ENCODE measurements around the gene KIAA1755. TPM values are rescaled to one million over a fixed set of nuclear protein-coding genes. Genes with fewer than 3 reads are reported as not detected.

Gene KIAA1755
- total RNA-seq, 2 donors from 2014 or later: 0.78 to 0.99 TPM

- H3K4me1 ChIP-seq: no peaks in the 10 kb centered on the region
- H3K27me3 ChIP-seq: no peaks in the 10 kb centered on the region
- ATAC-seq: no peak
- H3K27ac ChIP-seq: no peak overlapping the region
- no peaks in the 10 kb centered on the region for H3K36me3 ChIP-seq (replicated peaks in 1 of 2; ENCODE audit: insufficient read depth in 1 of 2, low read depth in 2 of 2)
- H3K9me3 ChIP-seq: no peaks in the 10 kb centered on the region
- TF ChIP-seq POLR2A (IDR thresholded peaks at IDR 0.05): no peak
- TF ChIP-seq CTCF (IDR thresholded peaks at IDR 0.05): no peak
- DNase-seq: no peak
- 72 to 86% methylated on average over 11 to 18 of the region's 18 CpGs for WGBS, 2 donors
- intact Hi-C loops (cut with DNase I): no loop called here
- no peak overlapping the region for H3K4me3 ChIP-seq
Observed at GRCh38 chr20:38212806-38213606, 47.5 kb downstream of the KIAA1755 start.

GRCh38 chr20:38211200-38212097 lies 49.1 kb downstream of the KIAA1755 start:
- no peaks in the 10 kb centered on the region for H3K9me3 ChIP-seq
- no peak for DNase-seq
- TF ChIP-seq CTCF (IDR thresholded peaks at IDR 0.05): no peak
- no peak for TF ChIP-seq POLR2A (IDR thresholded peaks at IDR 0.05)
- WGBS, 2 donors: 76 to 80% methylated on average over 7 to 9 of the region's 9 CpGs
- no peaks in the 10 kb centered on the region for H3K36me3 ChIP-seq (replicated peaks in 1 of 2; ENCODE audit: insufficient read depth in 1 of 2, low read depth in 2 of 2)
- H3K27ac ChIP-seq: no peak overlapping the region
- intact Hi-C loops (cut with DNase I): no loop called here
- H3K4me1 ChIP-seq: no peaks in the 10 kb centered on the region
- H3K27me3 ChIP-seq: no peaks in the 10 kb centered on the region
- no peak for ATAC-seq
- H3K4me3 ChIP-seq: no peak overlapping the region

DNA sequence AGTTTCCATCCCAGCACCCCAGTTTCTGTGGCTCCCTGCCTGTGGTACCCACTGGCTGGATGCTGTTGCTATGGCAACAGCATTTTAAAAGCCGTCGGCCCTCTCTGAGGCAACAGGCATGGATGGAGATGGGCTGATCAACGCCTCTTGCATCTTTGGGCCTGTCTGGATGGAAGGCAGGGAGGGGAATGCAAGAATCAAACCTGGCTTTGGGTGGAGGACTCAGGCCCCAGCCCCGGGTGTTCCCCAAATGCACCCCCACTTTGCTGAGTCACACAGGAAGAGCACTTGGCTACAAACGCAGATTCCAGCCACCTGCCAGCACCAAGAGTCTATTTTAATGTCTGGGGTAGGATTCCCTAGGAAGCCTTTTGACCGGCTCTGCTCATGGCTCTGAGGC lies 49.8 kb downstream of the KIAA1755 start:
- ATAC-seq (no peak), DNase-seq (no peak)
- no peak overlapping the region for H3K27ac ChIP-seq
- no peaks in the 10 kb centered on the region for H3K27me3 ChIP-seq
- H3K4me3 ChIP-seq: no peak overlapping the region
- no peaks in the 10 kb centered on the region for H3K9me3 ChIP-seq
- no peaks in the 10 kb centered on the region for H3K36me3 ChIP-seq (replicated peaks in 1 of 2; ENCODE audit: insufficient read depth in 1 of 2, low read depth in 2 of 2)
- WGBS, 2 donors: 39 to 65% methylated on average over 5 to 6 of the region's 6 CpGs
- no peaks in the 10 kb centered on the region for H3K4me1 ChIP-seq
- TF ChIP-seq POLR2A (IDR thresholded peaks at IDR 0.05): no peak
- intact Hi-C loops (cut with DNase I): no loop called here

DNA sequence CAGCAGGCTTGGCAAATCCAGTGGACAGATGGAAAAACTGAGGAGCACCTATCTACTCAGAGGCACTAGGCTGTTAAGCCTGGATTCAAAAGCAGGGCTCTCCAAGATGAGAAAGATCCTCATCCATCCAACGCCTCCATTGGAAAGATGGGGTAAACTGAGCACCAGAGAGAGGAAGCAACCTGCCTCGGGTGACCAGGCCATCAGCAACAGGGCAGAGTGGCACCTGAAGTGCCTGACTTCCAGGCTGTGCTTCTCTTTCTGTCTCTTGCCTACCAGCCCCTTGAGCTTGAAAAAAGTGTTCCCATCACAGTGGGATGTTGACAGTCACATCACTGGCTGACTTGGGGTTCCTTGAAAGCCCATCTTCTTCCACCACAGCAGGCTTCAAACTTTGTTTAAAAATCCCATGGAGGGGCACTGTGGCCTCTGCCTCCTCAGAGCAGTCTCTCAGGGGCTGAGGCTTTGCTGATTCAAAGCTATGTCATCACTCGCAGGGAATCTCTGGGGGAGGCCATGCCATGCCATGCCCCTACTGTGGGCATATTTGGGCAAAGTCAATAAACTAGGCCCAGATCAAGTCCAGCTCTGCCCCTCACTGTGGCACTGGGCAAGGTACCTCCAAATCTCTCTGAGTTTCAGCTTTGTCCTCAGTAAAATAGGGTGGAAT lies 50.7 kb downstream of the KIAA1755 start:
- Histone ChIP-seq H3K4me3 (no peak overlapping the region), H3K9me3 (no peaks in the 10 kb centered on the region), H3K4me1 (no peaks in the 10 kb centered on the region), H3K27me3 (no peaks in the 10 kb centered on the region), H3K36me3 (replicated peaks in 1 of 2; ENCODE audit: insufficient read depth in 1 of 2, low read depth in 2 of 2) (no peaks in the 10 kb centered on the region), H3K27ac (no peak overlapping the region)
- intact Hi-C loops (cut with DNase I): no loop called here
- WGBS, 2 donors: 83 to 90% methylated on average over 2 to 3 of the region's 3 CpGs
- DNase-seq: no peak
- no peak for ATAC-seq
- no peak for TF ChIP-seq CTCF (IDR thresholded peaks at IDR 0.05)
- no peak for TF ChIP-seq POLR2A (IDR thresholded peaks at IDR 0.05)

All from body of pancreas (tissue), 4 donors.